Measurements from ENCODE around the gene CRYL1. TPM values are rescaled to one million over a fixed set of nuclear protein-coding genes. Genes with fewer than 3 reads are reported as not detected.

The CRYL1 gene
- total and polyA plus RNA-seq, 2 of the 4 experiments (the other 2 are of a cell fraction) = 11.7 to 16.4 TPM

DNA sequence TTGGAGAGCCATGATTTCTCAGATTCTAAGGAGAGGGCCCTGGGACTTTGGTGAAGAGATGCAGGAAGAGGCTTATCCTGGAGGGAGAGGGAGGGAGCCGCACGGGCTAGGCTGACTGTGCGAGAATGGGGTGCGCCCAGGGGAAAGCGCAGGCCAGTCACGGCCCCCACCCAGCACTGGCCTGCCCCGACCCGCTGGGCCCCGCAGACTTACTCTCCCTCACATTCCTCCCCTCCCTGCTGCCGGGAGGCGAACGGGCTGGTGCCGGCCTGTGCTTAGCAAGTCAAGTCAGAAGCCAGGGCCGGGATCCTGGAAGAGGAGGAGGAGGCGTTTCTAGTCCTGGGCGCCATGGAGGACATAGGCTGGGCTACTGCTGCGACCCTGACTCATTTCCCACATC lies 120.0 kb downstream of the CRYL1 start:
- ChIA-PET CTCF (no interaction called here), POLR2A (ENCODE audit: unreplicated experiment) (no interaction called here)
- Histone ChIP-seq H3K4ac (ENCODE audit: low read depth, low read length) (no peak overlapping the region), H2AFZ (replicated peaks; ENCODE audit: low read length, poor library complexity) (no peak overlapping the region), H4K91ac (ENCODE audit: insufficient read depth, low read depth, low read length) (no peak overlapping the region), H3K79me1 (ENCODE audit: low read depth in 1 of 2, low read length in 2 of 2) (no peaks in the 10 kb centered on the region), H2BK5ac (ENCODE audit: low read depth, low read length, poor library complexity, severe bottlenecking) (no peak overlapping the region), H3K4me2 (ENCODE audit: low read depth, low read length) (no peak overlapping the region), H3K9ac (ENCODE audit: low read depth, low read length) (no peak overlapping the region), H3K4me3 (ENCODE audit: insufficient read depth, low read depth, low read length) (no peak overlapping the region), H3K23ac (ENCODE audit: low read depth, low read length) (no peak overlapping the region), H3K9me3 (ENCODE audit: control insufficient read depth, insufficient read depth, low read length) (no peaks in the 10 kb centered on the region), H3K4me1 (ENCODE audit: control insufficient read depth, insufficient read depth, low read length) (peaks cover 3% of the 10 kb centered on the region; the same call in 1 of the 2 replicates), H2BK20ac (ENCODE audit: low read depth, low read length) (no peak overlapping the region), H3K18ac (ENCODE audit: low read depth, low read length) (no peak overlapping the region), H4K8ac (ENCODE audit: low read depth in 2 of 2, low read length in 2 of 2) (no peak overlapping the region), H3K14ac (replicated peaks; ENCODE audit: low read depth, low read length) (no peak overlapping the region), H4K20me1 (ENCODE audit: insufficient read depth, low read length) (no peaks in the 10 kb centered on the region), H2AK9ac (replicated peaks; ENCODE audit: low read depth, low read length, poor library complexity) (no peak overlapping the region), H3K36me3 (ENCODE audit: control insufficient read depth, insufficient read depth, low read length) (no peaks in the 10 kb centered on the region), H2AK5ac (ENCODE audit: low read depth, low read length) (no peak overlapping the region), H3K9me1 (ENCODE audit: insufficient read depth, low read length) (no peaks in the 10 kb centered on the region; the same call in 1 of the 2 replicates), H2BK120ac (ENCODE audit: low read depth, low read length) (no peak overlapping the region), H4K5ac (ENCODE audit: low read depth, low read length) (no peak overlapping the region), H3K27me3 (ENCODE audit: control insufficient read depth, insufficient read depth, low read length) (peaks cover 7% of the 10 kb centered on the region; the same call in 1 of the 2 replicates), H2BK15ac (ENCODE audit: low read depth, low read length) (no peak overlapping the region), H3K56ac (ENCODE audit: extremely low read depth, insufficient read depth, low read length) (no peak overlapping the region), H3K27ac (ENCODE audit: insufficient read depth, low read length) (no peak overlapping the region)
- in situ Hi-C loops (cut with MboI; ENCODE audit: low sequenced_read_pairs) (no loop called here), dilution Hi-C loops (cut with HindIII; ENCODE audit: low sequenced_read_pairs, unreplicated experiment) (no loop called here), intact Hi-C loops (cut with micrococcal nuclease) (no loop called here)
- no peak for ATAC-seq (ENCODE audit: low read depth)
- DNase-seq = no peak
- no TSS peak for BruUV-seq (replicated peaks)
- TF ChIP-seq ELK1 (IDR thresholded peaks at IDR 0.05; ENCODE audit: borderline replicate concordance, low read depth, low read length) (no peak), NFE2L2 (IDR thresholded peaks at IDR 0.05; ENCODE audit: low read depth, low read length) (no peak), FOS (IDR thresholded peaks at IDR 0.05; ENCODE audit: low read depth, low read length) (no peak), RFX5 (IDR thresholded peaks at IDR 0.05; ENCODE audit: low read depth, low read length) (no peak), RCOR1 (IDR thresholded peaks at IDR 0.05; ENCODE audit: insufficient replicate concordance, low read length) (no peak), CEBPB (IDR thresholded peaks at IDR 0.05; ENCODE audit: low read depth, low read length) (no peak), MAFK (IDR thresholded peaks at IDR 0.05; ENCODE audit: low read depth, low read length) (no peak), POLR2A (IDR thresholded peaks at IDR 0.05; ENCODE audit: low read depth, low read length) (no peak), RAD21 (IDR thresholded peaks at IDR 0.05; ENCODE audit: low read length) (no peak), MXI1 (IDR thresholded peaks at IDR 0.05; ENCODE audit: borderline replicate concordance, low read depth, low read length) (no peak), SMC3 (IDR thresholded peaks at IDR 0.05; ENCODE audit: low read depth, low read length) (no peak), MAZ (IDR thresholded peaks at IDR 0.05; ENCODE audit: borderline replicate concordance, low read depth, low read length) (no peak), CTCF (conservative IDR thresholded peaks at IDR 0.05; ENCODE audit: low read depth, low read length) (no peak), BHLHE40 (IDR thresholded peaks at IDR 0.05; ENCODE audit: low read depth, low read length) (no peak), CHD1 (IDR thresholded peaks at IDR 0.05; ENCODE audit: low read depth, low read length) (no peak)
- TF ChIP-seq, protein P1, sequence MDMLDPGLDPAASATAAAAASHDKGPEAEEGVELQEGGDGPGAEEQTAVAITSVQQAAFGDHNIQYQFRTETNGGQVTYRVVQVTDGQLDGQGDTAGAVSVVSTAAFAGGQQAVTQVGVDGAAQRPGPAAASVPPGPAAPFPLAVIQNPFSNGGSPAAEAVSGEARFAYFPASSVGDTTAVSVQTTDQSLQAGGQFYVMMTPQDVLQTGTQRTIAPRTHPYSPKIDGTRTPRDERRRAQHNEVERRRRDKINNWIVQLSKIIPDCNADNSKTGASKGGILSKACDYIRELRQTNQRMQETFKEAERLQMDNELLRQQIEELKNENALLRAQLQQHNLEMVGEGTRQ (IDR thresholded peaks at IDR 0.05; ENCODE audit: low read depth, low read length) = no peak
- WGBS, 2 experiments (ENCODE audit: extremely low coverage in 2 of 2, insufficient read length in 1 of 2) = no CpG with 5 or more reads among the region's 17 CpGs
